ENCODE data around the gene TAS1R1.

The TAS1R1 gene

GRCh38 chr1:6554907-6555778 lies at the start of gene TAS1R1:
TAS1R1 (plus strand) TSS chr1:6555307; CDS start chr1:6555374, 67 bp downstream.
- DNase-seq, result no peak

- no peak for DNase-seq
These were observed 49.5 kb upstream of the TAS1R1 start for GRCh38 chr1:6505367-6506209.

GRCh38 chr1:6506210-6507036 lies 48.7 kb upstream of the TAS1R1 start:
- DNase-seq, result no peak

GRCh38 chr1:6507037-6507428 lies 48.1 kb upstream of the TAS1R1 start:
- peak; percentile 41 to 72 for DNase-seq

- DNase-seq, result no peak
These were observed 47.6 kb upstream of the TAS1R1 start for GRCh38 chr1:6507461-6507911.

- no peak for DNase-seq
These were observed 46.8 kb upstream of the TAS1R1 start for GRCh38 chr1:6508154-6508815.

GRCh38 chr1:6508816-6509189 lies 46.3 kb upstream of the TAS1R1 start:
- DNase-seq, result no peak

- DNase-seq, result no peak
These were observed 45.7 kb upstream of the TAS1R1 start for GRCh38 chr1:6509220-6509918.

GRCh38 chr1:6509919-6510291 lies 45.2 kb upstream of the TAS1R1 start:
- DNase-seq, result no peak

GRCh38 chr1:6510493-6510892 lies 44.6 kb upstream of the TAS1R1 start:
- DNase-seq, result no peak

GRCh38 chr1:6511056-6511455 lies 44.1 kb upstream of the TAS1R1 start:
- no peak for DNase-seq

- DNase-seq, result no peak
These were observed 43.4 kb upstream of the TAS1R1 start for GRCh38 chr1:6511561-6512244.

GRCh38 chr1:6512245-6512907 lies 42.7 kb upstream of the TAS1R1 start:
- DNase-seq, result no peak

GRCh38 chr1:6512908-6513280 lies 42.2 kb upstream of the TAS1R1 start:
- DNase-seq, result no peak

- no peak for DNase-seq
These were observed 41.7 kb upstream of the TAS1R1 start for GRCh38 chr1:6513320-6513801.

- no peak for DNase-seq
These were observed 39.3 kb upstream of the TAS1R1 start for GRCh38 chr1:6515771-6516170.

- no peak for DNase-seq
These were observed 37.7 kb upstream of the TAS1R1 start for GRCh38 chr1:6517435-6517851.

GRCh38 chr1:6519491-6519934 lies 35.6 kb upstream of the TAS1R1 start:
- no peak for DNase-seq

- DNase-seq, result no peak
These were observed 35.0 kb upstream of the TAS1R1 start for GRCh38 chr1:6519935-6520671.

GRCh38 chr1:6521536-6521935 lies 33.6 kb upstream of the TAS1R1 start:
- no peak for DNase-seq
